ENCODE results near the gene RPL23. TPM values are rescaled to one million over a fixed set of nuclear protein-coding genes. Genes with fewer than 3 reads are reported as not detected.

Gene RPL23
- total and polyA plus RNA-seq, 9 of the 15 experiments (the other 6 are each of a cell fraction or from before 2014, with no cell fraction given), result 1,745 to 3,667 (median 3,096) TPM

- peak within 1 kb of the TSS; percentile 97 for H3K4me3 ChIP-seq
- ChIA-PET CTCF (ENCODE audit: low intra/inter-chr PET ratio) (interaction anchor here (0.6 kb wide), 1 partner anchor 27 kb away, joined by 3 read pairs; no protein-coding TSS in a partner anchor), POLR2A (interaction anchor here (0.7 to 5.0 kb wide), 17 partner anchors 8 to 1502 kb away, joined by 3 to 70 read pairs (median 4); partner anchors contain the start of genes FBXO47 and RPL23)
- 0% methylated on average over 38 of the region's 73 CpGs for WGBS (ENCODE audit: insufficient coverage, low coverage, missing lambda C conversion rate)
- peaks cover 30% of the 10 kb centered on the region; the same call in 2 of the 3 replicates for H3K36me3 ChIP-seq (ENCODE audit: control insufficient read depth, insufficient read depth, low read length)
- in situ Hi-C loops (cut with MboI), result no loop called here
- peaks cover 18 to 47% of the 10 kb centered on the region in 2 experiments for H3K4me1 ChIP-seq (replicated peaks in 1 of 2; ENCODE audit: control insufficient read depth in 2 of 2, insufficient read depth in 2 of 2, low read length in 2 of 2)
- intact Hi-C loops (cut with micrococcal nuclease), result loop anchor here (2.0 to 10.0 kb wide), 6 partner anchors 31 to 283 kb away; partner anchors contain the start of genes EPOP, LASP1NB, PLXDC1 and PSMB3
- peak within 1 kb of the TSS; percentile 91 to 94 for H3K9ac ChIP-seq (ENCODE audit: insufficient read depth in 1 of 2, low read depth in 2 of 2, low read length in 2 of 2)
- H3K79me2 ChIP-seq (ENCODE audit: control insufficient read depth, insufficient read depth, low read length), result peaks cover 47% of the 10 kb centered on the region
- H4K20me1 ChIP-seq (replicated peaks; ENCODE audit: control insufficient read depth, insufficient read depth, low read length), result peaks cover 30% of the 10 kb centered on the region
- H3K9me3 ChIP-seq (replicated peaks; ENCODE audit: control insufficient read depth, insufficient read depth, low read depth, low read length), result no peaks in the 10 kb centered on the region
- peak within 1 kb of the TSS; percentile 92 for H3K27ac ChIP-seq (ENCODE audit: extremely low read depth, low read depth, low read length)
- ATAC-seq (peak; percentile 67), DNase-seq (ENCODE audit: extremely low read depth in 1 of 4, low spot score in 3 of 4) (peak; percentile 81 to 93 (median 87)), FAIRE-seq (peak; percentile 11)
- BruUV-seq (replicated peaks), result no TSS peak
- H3K9me1 ChIP-seq (ENCODE audit: control insufficient read depth, insufficient read depth, low read length), result peaks cover 17% of the 10 kb centered on the region
- no peaks in the 10 kb centered on the region for H3K27me3 ChIP-seq (ENCODE audit: control insufficient read depth in 2 of 2, insufficient read depth in 2 of 2, low read length in 2 of 2)
- H2AFZ ChIP-seq (ENCODE audit: low read depth, low read length), result peak within 1 kb of the TSS; percentile 89
- peak within 1 kb of the TSS; percentile 98 for H3K4me2 ChIP-seq (ENCODE audit: insufficient read depth, low read length)
- no peak for TF ChIP-seq SMAD3 (CRISPR knock-in tag; conservative IDR thresholded peaks at IDR 0.05)
- peak; percentile 2; the same call in 1 of the 2 replicates for TF ChIP-seq ETV1 (tag; conservative IDR thresholded peaks at IDR 0.05; ENCODE audit: low read depth)
- TF ChIP-seq ZNF277 (CRISPR knock-in tag; IDR thresholded peaks at IDR 0.05; ENCODE audit: borderline replicate concordance), result no peak
- TF ChIP-seq SP2 (IDR thresholded peaks at IDR 0.05; ENCODE audit: extremely low read depth, low read depth, low read length, poor library complexity, severe bottlenecking), result no peak
- TF ChIP-seq SREBF2 (CRISPR knock-in tag; IDR thresholded peaks at IDR 0.05), result 0 out of 2 replicates have a peak, but pooled peaks have one; percentile 7
- TF ChIP-seq DEAF1 (CRISPR knock-in tag; IDR thresholded peaks at IDR 0.05), result no peak
- TF ChIP-seq SIX5 (IDR thresholded peaks at IDR 0.05; ENCODE audit: borderline replicate concordance in 1 of 2, insufficient read depth in 1 of 2, low read depth in 1 of 2, low read length in 2 of 2), result no peak
- TF ChIP-seq POU5F1 (IDR thresholded peaks at IDR 0.05; ENCODE audit: borderline replicate concordance, low read depth, low read length, partially characterized antibody), result no peak
- no peak for TF ChIP-seq MECOM (CRISPR knock-in tag; IDR thresholded peaks at IDR 0.05)
- TF ChIP-seq XRCC3 (IDR thresholded peaks at IDR 0.05), result no peak
- TF ChIP-seq MAZ (CRISPR knock-in tag; conservative IDR thresholded peaks at IDR 0.05 in 1 of 2, IDR thresholded peaks at IDR 0.05 in 1 of 2), result peak in 1 of 2 experiments; percentile 81; a peak in 3 of 4 replicates
- no peak for TF ChIP-seq MITF (IDR thresholded peaks at IDR 0.05)
- TF ChIP-seq E2F6 (IDR thresholded peaks at IDR 0.05; ENCODE audit: borderline replicate concordance in 1 of 2, extremely low read depth in 1 of 2, insufficient read depth in 1 of 2, insufficient read length in 1 of 2, low read depth in 1 of 2, low read length in 1 of 2, poor library complexity in 1 of 2, severe bottlenecking in 1 of 2), result no peak
- TF ChIP-seq ZNF311 (CRISPR knock-in tag; IDR thresholded peaks at IDR 0.05), result no peak
Measured at GRCh38 chr17:38869526-38870258, 16.2 kb upstream of the RPL23 start, which contains the start of gene LASP1. TSS of gene LASP1 (plus strand) at chr17:38870058. CDS start at chr17:38870190, 132 bp downstream.
